AG10803 (cell line): ENCODE data around the gene DUSP14.

Experiments
- DNase-seq: peaks from one replicate; pipeline ENCODE4 v3.0.0; 2010; ENCODE audit warnings: low read depth
- H3K4me3 ChIP-seq: 2 replicates; pipeline ENCODE4 v1.5.1; 2011; ENCODE audit warnings: mild to moderate bottlenecking, low read length, control low read depth
- CTCF ChIP-seq: conservative IDR thresholded peaks from 2 replicates; pipeline ENCODE4 v1.5.1; 2011; ENCODE audit warnings: mild to moderate bottlenecking, low read length, control low read depth, inconsistent platforms

The DUSP14 gene

GRCh38 chr17:37562016-37562745 is 72.5 kb downstream of the DUSP14 start:
- no peak for TF ChIP-seq CTCF
- H3K4me3 ChIP-seq, result no peak overlapping the region
- DNase-seq, result no peak
